ENCODE data around the gene CFAP45.
A peak's percentile ranks its signal among the peaks of the same experiment; 100 is the strongest.

CFAP45 gene

DNA sequence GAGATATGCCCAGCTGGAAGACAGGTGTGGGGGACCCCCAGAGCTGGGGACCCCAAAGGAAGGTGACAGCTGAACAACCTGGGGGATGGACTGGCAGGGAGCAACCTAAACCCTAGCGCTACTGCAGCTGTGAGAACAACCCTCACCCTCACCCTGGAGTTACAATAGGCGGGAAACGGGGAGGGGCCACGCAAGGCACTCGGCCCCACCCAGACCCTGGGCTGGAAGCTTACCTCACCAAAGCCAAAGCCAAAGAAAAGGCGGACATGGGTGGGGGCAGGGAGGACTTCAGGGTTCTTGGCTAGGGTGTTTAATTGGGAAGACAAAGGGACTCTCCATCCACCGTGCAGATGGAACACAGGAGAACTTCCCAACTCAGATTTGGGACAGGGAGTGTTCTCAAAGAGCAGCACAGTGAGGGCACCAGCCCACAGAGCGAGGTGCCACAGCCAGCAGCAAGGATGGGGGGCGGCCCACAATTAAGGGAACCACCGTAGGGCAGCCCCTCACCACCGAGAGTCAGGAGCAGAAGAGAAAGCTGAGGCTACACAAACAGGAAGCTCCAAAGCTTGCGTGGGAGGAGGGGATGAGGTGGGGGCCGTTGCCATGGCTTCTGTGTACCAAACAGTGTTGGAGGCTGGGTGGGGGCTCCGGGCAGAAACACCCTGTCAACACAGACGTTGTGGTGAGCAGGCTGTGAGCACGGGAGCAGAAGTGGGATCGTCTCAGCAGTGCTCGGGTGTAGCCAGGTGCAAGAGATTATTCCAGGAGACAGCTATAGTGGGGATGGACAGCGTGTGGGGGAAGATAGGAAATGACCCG, 23.4 kb upstream of the CFAP45 start:
- DNase-seq: peak; percentile 71 to 79

- DNase-seq: no peak
Observed at GRCh38 chr1:159922511-159923202, 22.7 kb upstream of the CFAP45 start.

- DNase-seq: no peak
Observed at GRCh38 chr1:159921700-159922504, 21.9 kb upstream of the CFAP45 start.

GRCh38 chr1:159921251-159921650, 21.3 kb upstream of the CFAP45 start:
- no peak for DNase-seq

GRCh38 chr1:159920651-159921050, 20.7 kb upstream of the CFAP45 start:
- no peak for DNase-seq

GRCh38 chr1:159920202-159920601, 20.2 kb upstream of the CFAP45 start:
- DNase-seq: no peak

- no peak for DNase-seq
Observed at GRCh38 chr1:159919236-159919865, 19.4 kb upstream of the CFAP45 start.

DNA sequence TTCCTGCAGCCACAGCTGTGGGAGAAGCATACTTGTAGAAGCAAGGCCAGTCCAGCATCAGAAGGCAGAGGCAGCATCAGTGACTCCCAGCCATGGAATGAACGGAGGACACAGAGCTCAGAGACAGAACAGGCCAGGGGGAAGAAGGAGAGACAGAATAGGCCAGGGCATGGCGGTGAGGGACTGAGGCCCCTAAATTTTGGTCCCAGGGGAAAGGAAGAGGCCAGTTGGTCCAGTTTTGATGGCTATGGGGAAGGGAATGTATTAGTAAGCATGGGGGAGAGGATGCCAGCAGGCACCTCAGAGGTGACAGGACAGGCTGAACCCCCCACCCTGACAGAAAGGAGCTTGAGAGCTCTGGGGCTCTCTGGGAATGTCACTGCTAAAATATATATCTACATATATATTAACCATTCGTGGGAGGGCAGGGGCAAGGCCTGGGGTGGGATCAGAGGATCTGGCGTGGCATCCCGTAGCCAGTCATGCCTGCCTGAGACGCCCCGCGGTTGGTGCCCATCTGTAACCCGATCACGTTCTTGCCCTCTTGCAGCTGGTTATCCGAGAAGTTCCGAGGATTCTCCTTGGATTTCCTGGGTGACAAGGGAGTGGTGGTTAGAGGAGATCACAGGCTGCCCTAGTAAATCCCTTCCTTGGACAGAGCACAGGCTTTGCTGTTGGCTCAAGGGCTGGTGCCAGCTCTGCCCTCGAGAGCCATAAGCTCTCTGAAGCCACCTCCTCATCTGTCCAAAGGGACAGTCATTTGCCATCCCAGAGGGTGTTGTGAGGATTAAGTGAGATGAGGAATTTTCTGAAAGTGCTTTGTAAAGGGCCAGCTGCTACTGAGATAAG, 18.6 kb upstream of the CFAP45 start:
- no peak for DNase-seq

DNA sequence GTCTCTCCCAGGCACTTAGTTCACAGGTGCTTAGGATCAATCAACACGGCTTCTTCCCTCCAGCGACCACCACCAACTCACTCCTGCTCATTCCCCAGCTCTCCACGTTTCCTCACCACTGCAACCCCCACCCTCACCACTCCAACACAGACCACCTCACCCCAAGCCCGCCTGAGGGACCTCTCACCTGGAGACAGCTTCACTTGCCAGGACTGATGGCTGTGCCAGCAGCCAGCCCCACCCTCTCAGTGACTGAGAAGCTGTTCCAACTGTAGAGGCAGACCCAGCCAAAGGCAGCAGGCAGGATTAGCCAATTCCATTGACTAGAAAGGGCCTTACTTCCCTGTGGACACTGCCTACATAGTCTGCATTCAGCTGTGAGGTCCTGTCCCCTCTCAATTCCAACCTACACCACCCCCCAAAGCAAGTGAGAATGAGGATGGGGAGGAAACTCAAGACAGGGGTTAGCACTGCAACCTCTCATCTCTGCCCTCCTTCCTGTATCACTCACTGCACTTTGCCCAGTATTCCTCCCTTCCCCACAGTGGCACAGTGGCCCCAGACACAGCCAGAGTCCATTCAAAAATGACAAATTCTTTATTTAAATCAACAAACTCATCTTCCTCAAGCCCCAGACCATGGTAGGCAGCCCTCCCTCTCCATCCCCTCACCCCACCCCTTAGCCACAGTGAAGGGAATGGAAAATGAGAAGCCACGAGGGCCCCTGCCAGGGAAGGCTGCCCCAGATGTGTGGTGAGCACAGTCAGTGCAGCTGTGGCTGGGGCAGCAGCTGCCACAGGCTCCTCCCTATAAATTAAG, 17.8 kb upstream of the CFAP45 start:
- no peak for DNase-seq

GRCh38 chr1:159916242-159917051, 16.5 kb upstream of the CFAP45 start:
- no peak for DNase-seq

- no peak for DNase-seq
Observed at GRCh38 chr1:159915571-159916241, 15.7 kb upstream of the CFAP45 start.

GRCh38 chr1:159914252-159915018, 14.5 kb upstream of the CFAP45 start:
- no peak for DNase-seq

GRCh38 chr1:159913451-159914192, 13.7 kb upstream of the CFAP45 start:
- no peak for DNase-seq

DNA sequence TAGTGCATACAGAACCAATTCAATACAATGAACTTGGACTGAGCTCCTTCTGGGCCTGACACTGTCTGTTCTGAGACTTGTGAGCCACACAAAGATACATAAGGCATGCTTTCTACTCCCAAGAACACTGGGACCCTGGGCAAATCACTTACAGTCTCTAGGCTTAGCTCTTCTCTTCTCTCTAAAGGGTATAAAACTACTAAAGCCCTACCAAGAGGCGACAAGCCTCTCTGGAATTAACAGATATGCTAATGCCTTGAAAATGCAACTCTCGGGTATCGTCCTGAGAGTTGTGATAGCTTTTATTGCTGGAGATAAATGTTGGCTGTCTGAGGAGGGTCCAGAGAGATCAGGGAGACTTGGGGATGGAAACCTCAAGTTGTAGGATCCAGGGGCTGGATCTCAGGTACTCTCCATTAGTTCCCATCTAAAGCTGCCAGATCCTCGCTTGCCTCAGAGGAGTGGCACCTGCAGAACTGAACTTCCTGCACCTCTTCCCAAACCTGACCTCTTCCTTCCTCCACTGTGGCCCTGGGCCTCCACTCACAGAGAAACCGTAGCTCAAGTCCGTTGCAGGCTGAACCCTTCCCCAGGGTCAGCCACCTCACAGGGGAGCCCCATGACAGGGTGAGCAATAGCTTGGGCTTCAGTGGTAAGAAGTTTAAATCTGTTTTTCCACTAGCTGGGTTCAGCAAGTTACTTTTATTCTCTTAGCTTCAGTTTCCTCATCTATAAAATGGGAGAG, 11.5 kb upstream of the CFAP45 start:
- no peak for DNase-seq

GRCh38 chr1:159908031-159908940, 8.3 kb upstream of the CFAP45 start:
- no peak for DNase-seq

DNA sequence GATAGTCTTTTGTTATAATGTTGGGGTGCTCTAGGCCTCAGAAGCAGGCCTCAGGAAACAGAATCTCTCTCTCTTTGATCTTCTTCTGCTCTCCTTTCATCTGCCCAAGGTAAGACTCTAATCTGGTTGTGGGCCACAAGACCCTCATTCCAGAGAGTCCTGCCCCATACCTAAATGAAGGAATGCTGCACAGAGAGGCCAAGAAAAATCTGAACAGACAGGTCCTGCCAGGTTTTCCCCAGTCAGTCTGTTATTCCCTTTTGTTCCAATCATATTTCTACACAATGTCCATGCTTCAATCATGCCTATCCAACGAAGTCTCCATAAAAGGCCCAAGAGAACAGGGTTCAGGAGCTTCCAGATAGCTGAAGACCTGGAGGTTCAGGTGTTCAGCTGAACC, 7.0 kb upstream of the CFAP45 start:
- DNase-seq: no peak

Data from stimulated activated CD4-positive, alpha-beta T cell treated with anti-CD3 and anti-CD28 coated beads, Interleukin-2, amount 100 ng/mL, for 24 hours (primary cell).